Subcutaneous adipose tissue (tissue), 4 donors: ENCODE data around the gene IKZF4. TPM values are rescaled to one million over a fixed set of nuclear protein-coding genes. Genes with fewer than 3 reads are reported as not detected.

Experiments
- CTCF ChIP-seq: fragments of 450-650 bp; IDR thresholded peaks from one replicate; pipeline ENCODE4 v1.5.1; 2016; ENCODE audit warnings: low read depth, mild to moderate bottlenecking, control low read depth, antibody characterized with exemption, moderate library complexity
- total RNA-seq, 4 donors: library from RNA; depleted of rRNA; stranded (reverse); fragments of >200 nt; gene quantifications; one replicate each; pipeline ENCODE4 v1.1.0, GENCODE V29; 2016

IKZF4 gene
- total RNA-seq, 4 donors from 2014 or later, result 2.9 to 16.6 (median 7.8) TPM

- TF ChIP-seq CTCF, result no peak
Observed at GRCh38 chr12:56021889-56022497, 1.1 kb downstream of the IKZF4 start.

- no peak for TF ChIP-seq CTCF
Observed at GRCh38 chr12:56028511-56029165, 7.8 kb downstream of the IKZF4 start.

- TF ChIP-seq CTCF, result no peak
Observed at GRCh38 chr12:56029166-56029519, 8.3 kb downstream of the IKZF4 start.

DNA sequence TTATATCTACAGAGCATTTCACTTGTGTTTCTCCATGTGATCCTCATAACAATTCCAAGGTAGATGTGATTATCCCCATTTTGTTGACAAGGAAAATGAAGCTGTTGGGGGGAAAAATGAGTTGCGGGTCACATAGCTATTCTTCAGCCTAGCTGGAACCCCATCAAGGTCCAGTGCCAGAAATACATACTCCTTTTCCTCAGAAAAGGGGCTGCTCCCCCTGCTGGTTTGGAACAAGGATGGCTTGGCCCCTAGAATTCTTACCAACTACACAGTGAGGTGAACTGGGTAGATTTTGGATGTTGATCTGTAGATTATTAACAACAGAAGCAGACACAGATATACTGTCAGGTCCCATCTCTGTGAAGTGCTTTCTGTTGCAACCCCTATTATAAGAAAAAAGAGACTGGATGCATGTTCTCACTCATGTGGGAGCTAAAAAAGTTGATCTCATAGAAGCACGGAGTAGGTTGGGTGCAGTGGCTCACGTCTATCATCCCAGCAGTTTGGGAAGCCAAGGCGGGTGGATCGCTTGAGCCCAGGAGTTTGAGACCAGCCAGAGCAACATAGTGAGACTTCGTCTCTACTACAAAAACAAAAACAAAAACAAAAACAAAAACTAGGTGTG, 8.9 kb downstream of the IKZF4 start:
- TF ChIP-seq CTCF, result no peak

- TF ChIP-seq CTCF, result no peak
Observed at GRCh38 chr12:56031987-56032386, 11.1 kb downstream of the IKZF4 start.

DNA sequence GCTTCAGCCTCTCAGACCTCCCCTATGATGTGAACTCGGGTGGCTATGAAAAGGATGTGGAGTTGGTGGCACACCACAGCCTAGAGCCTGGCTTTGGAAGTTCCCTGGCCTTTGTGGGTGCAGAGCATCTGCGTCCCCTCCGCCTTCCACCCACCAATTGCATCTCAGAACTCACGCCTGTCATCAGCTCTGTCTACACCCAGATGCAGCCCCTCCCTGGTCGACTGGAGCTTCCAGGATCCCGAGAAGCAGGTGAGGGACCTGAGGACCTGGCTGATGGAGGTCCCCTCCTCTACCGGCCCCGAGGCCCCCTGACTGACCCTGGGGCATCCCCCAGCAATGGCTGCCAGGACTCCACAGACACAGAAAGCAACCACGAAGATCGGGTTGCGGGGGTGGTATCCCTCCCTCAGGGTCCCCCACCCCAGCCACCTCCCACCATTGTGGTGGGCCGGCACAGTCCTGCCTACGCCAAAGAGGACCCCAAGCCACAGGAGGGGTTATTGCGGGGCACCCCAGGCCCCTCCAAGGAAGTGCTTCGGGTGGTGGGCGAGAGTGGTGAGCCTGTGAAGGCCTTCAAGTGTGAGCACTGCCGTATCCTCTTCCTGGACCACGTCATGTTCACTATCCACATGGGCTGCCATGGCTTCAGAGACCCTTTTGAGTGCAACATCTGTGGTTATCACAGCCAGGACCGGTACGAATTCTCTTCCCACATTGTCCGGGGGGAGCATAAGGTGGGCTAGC, 13.9 kb downstream of the IKZF4 start:
- TF ChIP-seq CTCF, result no peak

DNA sequence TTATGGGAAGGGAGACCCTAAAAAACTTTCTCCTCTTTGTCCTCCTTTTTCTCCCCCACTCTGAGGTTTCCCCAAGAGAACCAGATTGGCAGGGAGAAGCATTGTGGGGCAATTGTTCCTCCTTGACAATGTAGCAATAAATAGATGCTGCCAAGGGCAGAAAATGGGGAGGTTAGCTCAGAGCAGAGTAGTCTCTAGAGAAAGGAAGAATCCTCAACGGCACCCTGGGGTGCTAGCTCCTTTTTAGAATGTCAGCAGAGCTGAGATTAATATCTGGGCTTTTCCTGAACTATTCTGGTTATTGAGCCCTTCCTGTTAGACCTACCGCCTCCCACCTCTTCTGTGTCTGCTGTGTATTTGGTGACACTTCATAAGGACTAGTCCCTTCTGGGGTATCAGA, 16.3 kb downstream of the IKZF4 start:
- no peak for TF ChIP-seq CTCF
